GM19193 (cell line): ENCODE data around the gene FEN1.

Experiments used
- POLR2A ChIP-seq: IDR thresholded peaks from 4 replicates; pipeline ENCODE4 v1.6.1; 2011; ENCODE audit not compliant: insufficient read depth, insufficient read length; ENCODE audit errors: extremely low read depth

The FEN1 gene

DNA sequence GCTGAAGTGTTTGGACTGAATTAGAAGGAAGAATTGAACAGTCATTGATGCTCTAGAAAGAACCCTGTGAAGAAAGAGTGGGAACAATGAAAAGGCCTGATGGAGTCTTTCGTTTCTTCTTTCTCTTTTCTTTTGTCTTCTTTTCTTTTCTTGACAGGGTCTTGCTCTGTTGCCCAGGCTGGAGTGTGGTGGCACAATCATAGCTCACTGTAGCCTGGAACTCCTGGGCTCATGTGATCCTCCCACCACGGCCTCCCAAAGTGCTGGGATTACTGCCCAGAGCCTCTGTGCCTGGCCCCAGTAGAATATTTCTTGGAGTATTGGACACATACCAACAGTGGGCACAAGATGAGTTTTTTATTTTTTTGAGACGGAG is 1.1 kb downstream of the FEN1 start:
- no peak for TF ChIP-seq POLR2A

DNA sequence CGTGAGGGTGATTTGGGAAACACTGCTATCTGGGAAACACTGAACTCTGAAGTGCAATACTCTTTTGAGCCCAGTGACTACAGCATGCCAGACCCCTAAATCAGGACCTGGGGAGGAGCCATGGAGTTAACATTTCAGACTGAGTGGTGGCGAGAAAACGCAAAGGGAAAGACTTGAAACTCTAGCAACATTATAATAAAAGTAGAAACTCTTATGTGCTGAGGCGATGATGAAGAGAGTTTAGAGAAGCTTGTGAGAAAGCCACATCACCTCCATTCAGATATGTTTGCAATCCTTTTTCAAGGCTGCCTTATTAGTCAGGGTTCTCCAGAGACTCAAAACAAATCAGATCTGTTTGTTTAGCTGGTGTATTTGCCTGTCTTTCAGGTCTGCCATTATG is 1.9 kb downstream of the FEN1 start:
- no peak for TF ChIP-seq POLR2A

DNA sequence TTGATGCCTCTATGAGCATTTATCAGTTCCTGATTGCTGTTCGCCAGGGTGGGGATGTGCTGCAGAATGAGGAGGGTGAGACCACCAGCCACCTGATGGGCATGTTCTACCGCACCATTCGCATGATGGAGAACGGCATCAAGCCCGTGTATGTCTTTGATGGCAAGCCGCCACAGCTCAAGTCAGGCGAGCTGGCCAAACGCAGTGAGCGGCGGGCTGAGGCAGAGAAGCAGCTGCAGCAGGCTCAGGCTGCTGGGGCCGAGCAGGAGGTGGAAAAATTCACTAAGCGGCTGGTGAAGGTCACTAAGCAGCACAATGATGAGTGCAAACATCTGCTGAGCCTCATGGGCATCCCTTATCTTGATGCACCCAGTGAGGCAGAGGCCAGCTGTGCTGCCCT is 2.7 kb downstream of the FEN1 start:
- TF ChIP-seq POLR2A: no peak

DNA sequence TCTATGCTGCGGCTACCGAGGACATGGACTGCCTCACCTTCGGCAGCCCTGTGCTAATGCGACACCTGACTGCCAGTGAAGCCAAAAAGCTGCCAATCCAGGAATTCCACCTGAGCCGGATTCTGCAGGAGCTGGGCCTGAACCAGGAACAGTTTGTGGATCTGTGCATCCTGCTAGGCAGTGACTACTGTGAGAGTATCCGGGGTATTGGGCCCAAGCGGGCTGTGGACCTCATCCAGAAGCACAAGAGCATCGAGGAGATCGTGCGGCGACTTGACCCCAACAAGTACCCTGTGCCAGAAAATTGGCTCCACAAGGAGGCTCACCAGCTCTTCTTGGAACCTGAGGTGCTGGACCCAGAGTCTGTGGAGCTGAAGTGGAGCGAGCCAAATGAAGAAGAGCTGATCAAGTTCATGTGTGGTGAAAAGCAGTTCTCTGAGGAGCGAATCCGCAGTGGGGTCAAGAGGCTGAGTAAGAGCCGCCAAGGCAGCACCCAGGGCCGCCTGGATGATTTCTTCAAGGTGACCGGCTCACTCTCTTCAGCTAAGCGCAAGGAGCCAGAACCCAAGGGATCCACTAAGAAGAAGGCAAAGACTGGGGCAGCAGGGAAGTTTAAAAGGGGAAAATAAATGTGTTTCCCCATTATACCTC is 3.3 kb downstream of the FEN1 start:
- no peak for TF ChIP-seq POLR2A

DNA sequence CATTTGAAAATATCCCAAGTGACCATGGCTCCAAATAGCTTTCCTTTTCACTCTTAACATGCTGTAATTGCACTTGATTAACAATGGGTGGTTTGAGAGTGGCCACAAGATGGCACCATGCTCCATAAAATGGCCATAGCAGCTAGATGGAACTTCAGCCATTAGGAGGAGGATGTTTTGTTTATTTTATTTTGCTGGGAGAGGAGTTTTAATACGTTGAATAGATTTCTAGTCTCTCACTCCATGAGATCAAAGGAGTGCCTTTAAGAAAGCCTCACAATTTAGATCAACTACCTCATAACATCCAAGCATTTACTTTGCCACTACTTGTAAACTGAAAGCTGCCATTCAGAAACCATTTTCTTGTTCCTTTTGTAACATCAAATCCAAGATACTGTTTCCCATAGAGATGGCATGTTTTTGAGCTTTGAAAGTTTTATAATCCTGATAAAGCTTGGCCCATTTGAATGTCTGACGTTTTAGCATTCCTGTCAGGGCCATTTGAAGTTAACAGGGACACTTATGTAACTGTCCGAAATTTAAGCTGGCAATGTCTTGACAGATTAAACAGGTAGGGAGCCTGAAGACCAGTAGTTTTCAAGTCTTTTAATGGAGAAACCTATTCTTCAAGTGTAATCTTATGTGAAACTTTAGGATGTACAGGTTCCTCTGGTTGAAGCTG is 4.7 kb downstream of the FEN1 start:
- TF ChIP-seq POLR2A: no peak

DNA sequence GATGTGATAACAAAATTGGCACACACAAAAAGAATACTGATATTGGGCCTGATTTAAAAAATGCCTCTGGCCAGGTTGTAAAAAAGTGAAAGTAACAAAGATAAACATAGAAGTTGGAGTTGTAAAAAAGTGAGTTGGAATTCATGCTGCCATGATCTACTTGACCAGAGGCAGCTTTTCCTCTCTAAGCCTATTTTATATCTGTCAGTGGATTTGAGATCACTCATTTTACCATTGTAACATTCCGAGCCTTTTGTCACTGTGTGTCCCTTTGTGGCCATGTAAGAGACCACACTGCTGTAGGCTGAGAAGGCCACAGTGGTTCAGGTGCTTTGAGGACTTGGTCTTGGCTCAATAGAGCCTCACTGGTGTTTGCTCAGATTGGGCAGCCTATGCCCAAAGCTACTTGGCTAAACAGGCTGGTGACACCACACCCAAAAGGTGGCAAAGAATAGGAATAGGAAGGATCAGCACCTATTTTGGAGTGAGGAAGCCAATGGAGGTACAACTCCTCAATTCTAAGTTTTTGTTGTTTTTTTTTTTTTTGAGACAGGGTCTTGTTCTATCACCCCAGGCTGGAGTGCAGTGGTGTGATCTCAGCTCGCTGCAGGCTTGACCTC is 7.1 kb downstream of the FEN1 start:
- no peak for TF ChIP-seq POLR2A

DNA sequence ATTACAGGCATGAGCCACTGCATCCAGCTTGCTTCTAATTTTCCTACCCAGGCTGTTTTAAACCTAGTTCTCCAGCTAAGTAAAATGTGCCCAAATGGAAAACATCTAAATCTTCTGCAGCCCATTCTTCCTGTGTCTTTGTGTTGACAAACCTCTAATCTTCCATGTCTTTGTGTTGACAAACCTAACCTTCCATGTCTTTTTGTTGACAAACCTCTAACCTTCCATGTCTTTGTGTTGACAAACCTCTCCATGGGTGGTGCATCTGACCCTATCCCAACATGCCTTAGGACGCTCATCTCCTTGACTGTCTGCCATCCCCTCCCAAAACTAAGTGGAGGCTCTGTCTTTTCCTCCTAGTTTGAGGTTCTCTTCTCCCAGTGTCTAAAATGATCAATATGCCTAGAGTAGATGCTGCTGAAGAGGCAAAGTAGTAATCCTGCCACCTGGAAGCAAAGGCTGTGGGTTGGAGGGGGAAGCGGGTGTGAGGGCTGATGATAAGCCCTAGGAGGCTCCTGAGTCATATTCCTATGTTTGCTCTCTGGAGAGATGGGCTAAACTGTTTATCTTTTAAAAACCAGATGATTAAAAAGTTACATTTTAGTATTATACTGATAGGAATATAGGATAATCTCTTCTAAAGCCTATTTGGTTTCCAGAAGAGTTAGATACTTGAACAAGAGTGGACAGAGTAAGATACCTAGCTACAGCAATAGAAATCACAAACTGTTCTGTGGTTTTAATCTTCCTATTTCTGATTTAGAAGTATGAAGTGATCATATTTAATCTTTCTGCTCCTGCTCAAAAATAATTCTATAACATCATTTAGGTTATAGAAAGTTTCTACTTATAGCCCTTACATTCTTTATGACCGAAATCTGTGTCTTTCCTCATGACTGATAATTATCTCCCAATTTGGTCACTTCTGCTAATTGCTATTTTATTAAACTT is 7.9 kb downstream of the FEN1 start:
- no peak for TF ChIP-seq POLR2A

DNA sequence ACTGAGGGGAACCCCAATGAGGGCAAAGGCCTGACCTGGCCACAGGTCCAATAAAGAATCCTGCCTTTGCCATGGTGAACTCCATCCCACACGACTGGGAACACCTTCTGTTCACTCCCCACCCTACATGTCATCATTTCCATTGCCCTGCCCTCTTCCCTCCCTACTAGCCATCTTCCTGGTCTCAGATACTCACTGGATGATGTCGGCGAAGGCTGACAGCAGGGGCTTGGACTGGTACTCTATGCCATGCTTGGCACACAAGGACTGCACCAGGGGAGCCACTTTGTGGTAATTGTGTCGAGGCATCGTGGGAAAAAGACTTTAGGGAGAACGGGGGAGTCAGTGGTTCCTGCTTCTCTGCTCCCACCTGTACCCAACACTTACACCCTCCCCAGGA is 9.9 kb downstream of the FEN1 start:
- TF ChIP-seq POLR2A: no peak

DNA sequence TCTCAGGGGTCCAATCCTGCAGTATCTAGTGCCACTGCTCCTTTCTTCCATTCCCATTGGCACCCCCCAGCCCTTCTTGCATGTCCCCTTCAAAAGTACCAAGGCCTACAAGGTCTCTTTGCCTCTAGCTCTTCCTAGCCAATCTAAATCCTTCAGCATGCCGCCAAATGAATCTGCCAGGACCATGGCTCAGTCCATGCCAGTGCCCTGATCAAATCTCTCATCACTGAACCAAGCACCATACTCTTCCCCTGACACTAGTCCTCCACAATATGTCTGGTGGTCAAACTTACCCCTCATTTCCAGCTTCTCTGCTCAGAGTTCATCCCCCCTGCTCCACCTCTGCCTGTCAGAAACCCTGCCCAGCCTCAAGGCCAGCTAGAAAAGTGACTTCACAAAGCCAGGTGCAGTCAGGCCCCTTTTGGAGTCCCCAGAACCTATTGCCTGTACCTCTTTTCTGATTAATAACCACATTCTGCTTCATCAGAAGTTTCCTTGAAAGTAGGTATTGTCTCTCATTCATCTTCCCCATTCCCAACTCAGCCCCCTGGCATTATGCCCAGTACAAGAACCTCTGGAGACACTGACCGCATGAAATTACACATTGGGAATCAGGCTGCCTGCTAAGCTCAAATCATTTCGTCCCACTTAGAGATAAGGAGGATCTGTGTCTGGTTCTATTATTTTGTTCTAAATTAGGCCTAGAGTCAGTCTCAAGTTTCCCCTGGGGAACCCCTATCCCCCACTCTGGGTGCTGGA is 11.4 kb downstream of the FEN1 start:
- no peak for TF ChIP-seq POLR2A

DNA sequence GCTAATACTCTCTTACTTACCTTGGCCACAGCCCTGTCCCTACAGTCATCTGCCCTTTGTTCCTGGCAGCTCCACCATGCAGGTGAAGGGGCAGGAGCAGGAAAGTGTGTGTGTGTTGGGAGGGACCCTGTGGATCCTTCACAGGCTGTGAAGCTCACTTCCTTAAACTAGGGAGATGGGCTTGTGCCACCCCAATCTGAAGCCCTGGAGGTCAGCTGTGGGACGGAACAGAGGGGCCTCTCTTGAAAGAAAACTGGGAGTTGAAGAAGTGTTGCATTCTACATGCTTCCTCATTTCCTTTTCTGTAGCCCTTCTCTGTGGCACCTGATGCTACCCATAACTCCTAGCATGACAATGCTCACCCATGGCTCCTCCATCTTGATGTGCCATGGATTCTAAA is 12.4 kb downstream of the FEN1 start:
- TF ChIP-seq POLR2A: no peak

DNA sequence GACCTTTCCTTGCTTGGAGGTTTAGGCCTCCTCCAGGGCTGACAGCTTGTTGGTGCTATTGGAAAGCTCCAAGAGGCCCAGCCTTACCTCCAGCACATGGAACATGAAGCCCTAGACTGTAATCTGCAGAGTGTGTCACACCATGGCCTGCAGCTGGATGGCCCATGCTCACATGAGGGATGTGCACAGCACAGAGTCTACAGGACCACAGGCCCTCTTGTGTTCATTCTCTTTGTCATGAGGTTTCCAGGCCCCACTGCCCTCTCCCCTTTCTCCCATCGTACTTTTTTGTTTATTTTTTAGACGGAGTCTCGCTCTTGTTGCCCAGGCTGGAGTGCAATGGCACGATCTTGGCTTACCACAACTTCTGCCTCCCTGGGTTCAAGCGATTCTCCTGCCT is 14.1 kb downstream of the FEN1 start:
- TF ChIP-seq POLR2A: no peak

DNA sequence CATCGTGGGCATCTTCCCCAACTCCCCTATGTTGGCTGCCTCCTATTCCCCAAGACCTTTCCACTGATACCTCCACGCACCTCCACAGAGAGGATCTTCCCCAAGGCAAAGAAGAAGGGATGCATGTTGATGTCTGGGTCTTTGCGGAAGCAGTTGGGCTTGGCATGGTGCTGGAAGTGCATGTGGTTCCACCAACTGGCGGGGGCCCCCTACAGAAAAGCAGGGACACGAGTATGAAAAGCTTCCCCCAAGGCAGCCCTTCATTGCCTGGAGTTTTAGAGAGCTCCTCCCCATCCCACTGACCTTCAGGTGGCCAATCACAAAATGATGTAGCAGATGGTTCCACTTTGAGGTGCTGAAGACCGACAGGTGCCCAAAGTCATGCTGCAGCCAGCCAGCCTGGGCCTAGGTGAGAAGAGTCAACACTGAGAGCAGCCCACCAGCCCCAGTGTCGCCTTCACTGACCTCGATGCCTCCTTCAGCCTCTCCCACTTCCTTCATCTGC is 18.0 kb downstream of the FEN1 start:
- no peak for TF ChIP-seq POLR2A

DNA sequence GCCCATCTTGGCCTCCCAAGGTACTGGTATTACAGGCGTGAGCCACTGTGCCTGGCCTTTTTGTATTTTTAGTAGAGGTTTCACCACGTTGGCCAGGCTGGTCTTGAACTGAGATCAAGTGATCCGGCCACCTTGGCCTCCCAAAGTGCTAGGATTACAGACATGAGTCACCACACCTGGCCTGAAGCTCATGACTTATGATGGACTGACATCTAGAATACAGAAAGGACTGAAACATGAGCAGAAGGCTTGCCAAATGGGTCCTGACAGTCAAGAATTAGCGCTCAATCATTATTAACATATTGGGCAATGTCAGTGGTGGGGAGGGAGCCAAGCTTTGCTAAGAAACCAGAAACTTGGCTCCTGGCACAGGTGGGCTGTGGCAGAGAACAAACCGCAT is 19.1 kb downstream of the FEN1 start:
- TF ChIP-seq POLR2A: no peak

DNA sequence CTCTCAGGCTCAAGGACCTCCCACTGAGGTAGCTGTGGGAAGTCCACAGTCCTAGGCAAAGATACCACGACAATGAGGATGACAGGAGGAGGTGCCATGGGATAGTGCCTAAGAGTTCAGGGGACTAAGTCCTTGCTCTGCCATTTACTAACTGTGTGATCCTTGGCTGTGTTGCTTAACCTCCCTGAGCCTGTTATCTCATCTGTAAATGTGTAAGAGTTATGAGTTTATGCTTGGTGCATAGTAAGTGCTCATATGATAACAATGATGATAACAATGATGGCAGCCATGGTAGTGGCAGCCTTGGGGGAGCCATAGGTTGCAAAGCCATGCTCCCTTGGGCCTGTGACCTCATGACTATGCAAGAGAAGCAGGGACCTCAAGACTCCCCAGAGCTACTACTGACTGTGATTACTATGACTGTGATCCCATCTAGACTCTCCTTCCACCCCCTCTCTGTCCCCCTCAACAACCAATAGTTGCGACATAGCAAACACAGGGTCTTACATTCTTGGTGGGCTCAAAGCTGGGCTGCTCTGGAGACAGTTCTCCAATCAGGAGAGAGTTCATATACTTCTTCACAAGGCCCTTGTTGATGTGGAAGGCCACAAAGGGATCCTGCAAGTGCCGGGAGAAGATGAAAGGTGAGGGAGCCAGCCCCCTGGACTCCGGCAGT is 20.2 kb downstream of the FEN1 start:
- TF ChIP-seq POLR2A: no peak

DNA sequence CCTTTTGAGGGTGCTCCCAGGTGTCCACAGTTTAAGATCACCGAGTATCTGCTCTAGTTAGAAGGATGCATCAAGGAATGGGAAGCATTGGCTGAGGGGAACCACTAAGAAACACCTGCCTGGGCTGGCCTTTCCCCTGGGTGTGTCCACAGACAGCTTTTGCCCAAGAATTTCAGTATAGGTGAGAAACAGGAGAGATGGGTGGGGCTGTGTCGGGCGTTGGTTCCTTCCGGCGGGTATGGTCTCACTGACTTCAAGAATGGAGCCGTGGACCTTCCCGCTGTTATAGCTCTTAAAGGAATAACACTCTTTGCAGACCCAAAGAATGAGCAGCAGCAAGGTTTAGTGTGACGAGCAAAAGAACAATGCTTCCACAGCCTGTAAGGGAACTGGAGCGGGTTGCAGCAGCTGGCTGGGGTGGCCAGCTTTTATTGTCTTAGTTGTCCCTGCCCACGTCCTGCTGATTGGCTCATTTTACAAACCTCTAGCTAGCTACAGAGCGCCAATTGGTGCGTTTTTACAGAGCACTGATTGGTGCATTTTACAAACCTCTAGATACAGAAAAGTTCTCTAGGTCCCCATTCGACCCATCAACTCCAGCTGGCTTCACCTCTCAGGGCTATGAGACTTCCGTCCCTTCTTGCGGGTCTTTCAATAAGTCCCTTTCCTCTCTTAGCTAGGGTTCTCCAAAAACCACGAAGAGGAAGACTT is 21.7 kb downstream of the FEN1 start:
- TF ChIP-seq POLR2A: no peak
